HG03108 (cell line): ENCODE data around the gene LAT.
"Not testable (repeated sequence)": the region's sequence is repeated elsewhere in the genome, so short reads cannot be mapped to it uniquely, and the experiment has no call there.

Source experiments
- ATAC-seq: cut with Tn5 transposase; IDR thresholded peaks from one replicate; pipeline ENCODE4 v1.9.1; 2021; ENCODE audit warnings: moderate library complexity; ENCODE audit not compliant: unreplicated experiment

Gene LAT

DNA sequence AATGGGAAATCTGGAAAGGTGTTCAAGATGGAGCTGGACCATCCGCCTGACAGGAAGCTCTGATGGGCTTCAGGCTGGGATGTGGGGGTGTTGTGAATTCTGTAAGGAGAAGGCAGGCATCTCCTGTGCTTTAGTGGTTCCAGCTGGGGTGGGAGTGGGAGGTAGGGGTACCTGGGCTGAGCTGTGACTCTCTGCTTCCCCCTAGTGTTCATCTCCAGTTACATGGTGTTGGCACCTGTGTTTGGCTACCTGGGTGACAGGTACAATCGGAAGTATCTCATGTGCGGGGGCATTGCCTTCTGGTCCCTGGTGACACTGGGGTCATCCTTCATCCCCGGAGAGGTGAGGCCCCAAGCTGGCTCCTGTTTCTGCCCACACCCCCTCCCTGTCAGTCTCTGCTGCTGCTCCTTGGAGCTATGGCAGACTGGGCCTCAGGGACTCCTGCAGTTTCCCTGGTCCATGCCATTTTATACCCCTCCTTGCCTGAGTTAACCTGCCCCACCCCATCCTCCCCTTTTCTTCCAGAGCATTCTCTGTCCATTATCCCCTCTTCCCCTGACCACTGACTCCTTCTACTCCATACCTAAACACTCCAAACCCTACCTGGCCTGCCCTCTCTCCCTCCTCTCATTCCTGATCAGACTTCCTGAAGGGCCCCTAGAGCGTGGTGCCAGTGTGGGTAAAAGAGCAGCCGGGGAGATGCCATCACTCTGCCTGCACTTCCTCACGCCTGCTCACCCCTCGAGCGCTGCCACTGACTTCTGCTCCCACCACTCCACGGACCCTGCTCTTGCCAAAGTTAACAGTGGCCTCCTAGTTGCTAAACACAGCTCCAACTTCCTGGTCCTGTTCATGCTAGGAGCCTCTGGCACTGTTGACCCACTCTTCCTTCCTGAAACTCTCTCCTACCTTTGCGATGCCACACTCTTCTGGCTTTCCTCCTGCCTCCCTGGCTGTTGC, 6.9 kb upstream of the LAT start:
- ATAC-seq: no peak

DNA sequence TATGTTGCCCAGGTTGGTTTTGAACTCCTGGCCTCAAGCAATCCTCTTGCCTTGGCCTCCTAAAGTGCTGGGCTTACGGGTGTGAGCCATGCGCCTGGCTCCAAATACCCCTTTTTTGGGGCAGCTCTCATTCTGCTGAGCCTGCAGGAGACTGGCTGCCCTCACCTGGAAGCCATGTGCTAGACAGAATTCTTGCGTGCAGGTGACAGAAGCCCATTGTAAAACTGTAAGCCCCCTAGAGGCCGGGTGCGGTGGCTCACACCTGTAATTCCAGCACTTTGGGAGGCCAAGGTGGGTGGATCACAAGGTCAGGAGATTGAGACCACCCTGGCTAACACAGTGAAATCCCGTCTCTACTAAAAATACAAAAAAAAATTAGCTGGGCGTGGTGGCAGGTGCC, 4.5 kb upstream of the LAT start:
- not testable (repeated sequence) for ATAC-seq

DNA sequence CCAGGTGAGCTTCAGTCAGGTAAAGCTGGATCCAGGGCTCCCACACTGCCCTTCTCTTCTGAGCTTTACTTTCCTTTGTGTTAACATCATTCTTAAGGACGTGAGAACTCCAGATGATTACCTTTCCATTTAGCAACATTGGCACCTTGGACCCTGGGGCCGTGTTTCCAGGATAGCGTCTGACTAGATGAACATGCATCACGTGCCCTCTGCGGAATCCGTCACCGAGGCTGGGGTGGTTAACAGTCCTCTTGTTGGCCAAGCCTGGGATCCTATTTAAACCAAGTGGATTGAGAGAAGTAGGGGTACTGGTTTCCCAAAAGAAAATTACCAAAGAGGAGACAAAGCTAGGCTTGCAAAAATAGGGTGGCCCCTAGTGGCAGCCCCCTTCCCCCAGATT, 3.9 kb upstream of the LAT start:
- ATAC-seq: no peak

DNA sequence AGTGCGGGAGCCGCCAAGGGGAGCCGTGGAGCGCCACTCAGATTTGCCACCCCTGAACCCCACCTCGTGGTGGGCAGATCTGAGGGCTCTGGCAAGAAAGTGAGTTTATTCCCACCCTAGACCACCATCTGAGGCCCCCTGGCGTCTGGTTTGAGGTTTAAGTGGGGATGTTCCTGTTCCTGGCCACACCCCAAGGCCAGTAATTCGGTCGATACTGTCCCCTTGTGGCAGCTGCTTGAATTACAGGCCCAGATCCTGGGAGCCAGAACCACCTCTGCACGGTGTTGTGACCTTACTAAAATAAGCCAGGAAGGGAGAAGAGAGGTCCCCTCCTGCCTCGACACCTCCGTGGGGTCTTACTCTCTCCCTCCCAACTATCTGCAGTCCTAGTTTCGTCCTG, 3.3 kb upstream of the LAT start:
- no peak for ATAC-seq

DNA sequence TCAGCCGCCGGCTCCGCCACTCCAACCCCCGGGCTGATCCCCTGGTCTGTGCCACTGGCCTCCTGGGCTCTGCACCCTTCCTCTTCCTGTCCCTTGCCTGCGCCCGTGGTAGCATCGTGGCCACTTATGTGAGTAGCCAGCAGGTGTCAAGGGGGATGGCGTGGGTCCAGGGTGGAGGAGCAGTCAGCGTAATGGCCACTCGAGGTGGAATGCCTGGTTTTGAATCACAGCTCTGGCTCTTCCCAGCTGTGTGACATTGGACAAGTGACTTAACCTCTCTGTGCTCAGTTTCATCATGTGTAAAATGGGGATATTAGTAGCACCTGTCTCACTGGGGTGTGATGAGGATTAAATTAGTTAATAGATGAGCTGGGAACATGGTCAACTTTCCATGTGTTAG, 2.4 kb upstream of the LAT start:
- no peak for ATAC-seq

DNA sequence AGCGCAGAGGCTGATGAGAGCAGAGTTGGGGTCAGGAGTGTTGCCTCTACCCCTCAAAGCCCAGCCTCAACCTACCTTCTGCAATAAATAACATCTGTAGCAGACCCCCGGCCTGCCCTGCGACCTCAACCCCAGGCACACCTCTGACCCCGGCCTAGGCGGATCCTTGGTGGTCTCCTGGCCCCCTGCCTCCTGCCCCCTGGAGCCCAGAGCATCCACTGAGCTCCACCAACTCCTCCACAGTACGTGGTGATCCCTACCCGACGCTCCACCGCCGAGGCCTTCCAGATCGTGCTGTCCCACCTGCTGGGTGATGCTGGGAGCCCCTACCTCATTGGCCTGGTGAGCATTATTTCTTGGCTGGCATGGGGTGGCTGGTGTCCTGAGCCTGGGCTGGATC, 1.9 kb upstream of the LAT start:
- no peak for ATAC-seq

DNA sequence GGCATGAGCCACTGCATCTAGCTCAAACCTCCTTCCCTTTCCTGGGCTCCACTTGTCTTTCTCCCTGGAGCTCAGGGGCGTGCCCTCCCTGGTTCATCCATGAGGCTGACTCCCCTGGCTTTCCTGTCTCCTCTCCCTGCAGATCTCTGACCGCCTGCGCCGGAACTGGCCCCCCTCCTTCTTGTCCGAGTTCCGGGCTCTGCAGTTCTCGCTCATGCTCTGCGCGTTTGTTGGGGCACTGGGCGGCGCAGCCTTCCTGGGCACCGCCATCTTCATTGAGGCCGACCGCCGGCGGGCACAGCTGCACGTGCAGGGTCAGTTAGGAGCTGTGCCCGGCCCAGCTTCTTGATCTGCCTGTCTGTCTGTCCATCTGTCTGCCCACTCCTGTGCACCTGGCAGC, 1.2 kb upstream of the LAT start:
- no peak for ATAC-seq

DNA sequence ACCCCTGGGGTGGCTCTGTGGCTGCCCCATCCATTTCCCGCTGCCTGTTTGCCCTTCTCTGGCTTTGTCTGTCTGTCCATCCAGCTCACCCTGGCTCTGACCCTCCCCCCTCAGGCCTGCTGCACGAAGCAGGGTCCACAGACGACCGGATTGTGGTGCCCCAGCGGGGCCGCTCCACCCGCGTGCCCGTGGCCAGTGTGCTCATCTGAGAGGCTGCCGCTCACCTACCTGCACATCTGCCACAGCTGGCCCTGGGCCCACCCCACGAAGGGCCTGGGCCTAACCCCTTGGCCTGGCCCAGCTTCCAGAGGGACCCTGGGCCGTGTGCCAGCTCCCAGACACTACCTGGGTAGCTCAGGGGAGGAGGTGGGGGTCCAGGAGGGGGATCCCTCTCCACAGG, 761 bp upstream of the LAT start:
- no peak for ATAC-seq

DNA sequence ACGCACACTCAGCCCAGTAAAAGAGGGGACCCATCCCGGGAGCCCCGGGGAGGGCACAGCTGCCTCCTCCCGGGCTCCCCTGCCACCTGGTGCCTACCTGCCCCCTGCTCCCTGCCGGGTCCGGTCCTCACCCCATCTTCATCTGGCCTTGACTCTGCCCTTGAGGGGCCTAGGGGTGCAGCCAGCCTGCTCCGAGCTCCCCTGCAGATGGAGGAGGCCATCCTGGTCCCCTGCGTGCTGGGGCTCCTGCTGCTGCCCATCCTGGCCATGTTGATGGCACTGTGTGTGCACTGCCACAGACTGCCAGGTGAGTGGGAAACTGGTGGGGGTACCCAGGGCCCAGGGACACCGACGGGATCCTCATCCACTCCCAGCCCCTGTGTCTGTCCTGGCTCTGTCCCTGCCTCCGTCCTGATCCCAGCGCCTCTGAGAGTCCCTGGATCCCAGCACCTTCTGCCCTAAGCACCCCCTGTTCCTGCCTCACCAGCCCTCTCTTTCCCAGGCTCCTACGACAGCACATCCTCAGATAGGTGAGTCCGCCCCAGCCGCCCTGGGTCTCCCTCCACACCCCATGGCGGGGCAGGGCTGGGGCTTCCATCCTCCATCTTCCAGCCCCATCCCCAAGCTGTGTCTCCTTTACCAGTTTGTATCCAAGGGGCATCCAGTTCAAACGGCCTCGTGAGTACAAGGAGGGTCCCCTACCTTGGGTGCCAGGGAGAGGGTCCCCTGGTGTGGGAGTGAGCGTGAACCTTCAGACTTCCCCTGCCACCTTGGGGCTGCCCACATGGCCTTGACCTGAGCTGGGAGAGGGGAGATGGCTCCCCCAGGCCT, 574 bp downstream of the LAT start:
- ATAC-seq: no peak

DNA sequence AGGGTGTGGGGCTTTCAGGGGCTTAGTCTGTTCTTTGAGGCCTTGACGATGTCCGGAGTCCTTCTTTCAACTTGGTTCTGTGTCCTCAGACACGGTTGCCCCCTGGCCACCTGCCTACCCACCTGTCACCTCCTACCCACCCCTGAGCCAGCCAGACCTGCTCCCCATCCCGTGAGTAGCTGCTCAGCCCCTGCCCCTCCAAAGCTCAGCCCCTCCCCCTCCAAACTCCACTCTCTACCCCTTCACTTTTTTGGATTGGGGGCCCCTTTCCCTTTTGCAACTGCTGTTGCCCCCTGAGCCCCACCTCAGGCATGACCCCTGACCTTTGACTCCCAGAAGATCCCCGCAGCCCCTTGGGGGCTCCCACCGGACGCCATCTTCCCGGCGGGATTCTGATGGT, 1.2 kb downstream of the LAT start:
- no peak for ATAC-seq

DNA sequence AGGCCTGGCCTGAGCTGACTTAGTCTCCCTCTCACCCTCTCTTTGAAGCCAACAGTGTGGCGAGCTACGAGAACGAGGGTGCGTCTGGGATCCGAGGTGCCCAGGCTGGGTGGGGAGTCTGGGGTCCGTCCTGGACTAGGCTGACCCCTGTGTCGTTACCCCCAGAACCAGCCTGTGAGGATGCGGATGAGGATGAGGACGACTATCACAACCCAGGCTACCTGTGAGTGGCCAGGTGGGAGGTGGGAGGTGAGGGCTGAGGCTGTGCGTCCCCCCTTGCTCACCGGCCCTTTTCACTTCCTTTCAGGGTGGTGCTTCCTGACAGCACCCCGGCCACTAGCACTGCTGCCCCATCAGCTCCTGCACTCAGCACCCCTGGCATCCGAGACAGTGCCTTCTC, 1.6 kb downstream of the LAT start:
- no peak for ATAC-seq

DNA sequence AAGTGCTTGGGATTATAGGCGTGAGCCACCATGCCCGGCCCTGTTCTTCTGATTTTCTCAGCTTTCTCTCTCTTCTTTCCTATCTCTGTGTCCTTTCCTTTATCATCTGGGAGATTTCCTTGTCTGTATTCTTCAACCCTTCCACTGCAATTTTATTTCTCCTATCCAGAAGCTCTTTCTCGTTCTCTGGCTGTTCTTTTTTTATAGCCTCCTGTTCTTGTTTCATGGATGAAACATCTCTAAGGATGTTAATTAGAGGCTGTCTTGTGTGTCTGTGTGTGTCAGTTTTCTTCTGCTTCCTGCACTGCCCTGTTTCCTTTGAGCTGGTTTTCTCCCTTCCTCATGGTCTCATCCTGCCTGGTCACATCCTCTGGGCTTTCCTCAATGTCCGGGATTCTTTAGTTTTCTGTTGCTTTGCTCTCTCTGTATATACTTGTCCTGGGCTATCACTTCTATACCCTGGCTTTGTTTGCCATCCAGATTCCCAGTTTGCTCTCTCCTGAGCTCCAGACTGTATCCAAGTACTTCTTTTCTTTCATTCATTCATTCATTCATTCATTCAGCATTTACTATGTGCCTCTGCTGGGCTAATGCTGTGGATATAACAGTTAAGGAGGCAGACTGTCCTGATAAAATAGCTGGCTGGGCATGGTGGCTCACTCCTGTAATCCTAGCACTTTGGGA, 2.5 kb downstream of the LAT start:
- ATAC-seq: no peak

DNA sequence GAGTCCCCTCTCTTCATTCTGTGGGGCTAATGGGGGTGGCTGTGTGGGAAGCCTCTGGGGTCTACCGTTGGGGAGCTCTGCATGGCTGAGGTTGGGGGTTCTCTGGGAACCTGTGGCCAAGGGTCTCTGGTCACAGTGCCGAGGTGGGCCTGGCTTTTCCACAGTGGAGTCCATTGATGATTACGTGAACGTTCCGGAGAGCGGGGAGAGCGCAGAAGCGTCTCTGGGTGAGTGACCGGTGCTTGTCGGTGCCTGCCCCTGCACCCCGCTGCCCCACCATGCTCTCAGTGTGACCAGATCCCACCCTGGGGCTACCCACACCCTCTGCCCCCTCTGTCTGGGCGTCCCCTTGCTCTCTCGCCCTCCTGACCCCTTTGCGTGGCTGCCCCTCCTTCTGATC, 4.5 kb downstream of the LAT start:
- no peak for ATAC-seq

DNA sequence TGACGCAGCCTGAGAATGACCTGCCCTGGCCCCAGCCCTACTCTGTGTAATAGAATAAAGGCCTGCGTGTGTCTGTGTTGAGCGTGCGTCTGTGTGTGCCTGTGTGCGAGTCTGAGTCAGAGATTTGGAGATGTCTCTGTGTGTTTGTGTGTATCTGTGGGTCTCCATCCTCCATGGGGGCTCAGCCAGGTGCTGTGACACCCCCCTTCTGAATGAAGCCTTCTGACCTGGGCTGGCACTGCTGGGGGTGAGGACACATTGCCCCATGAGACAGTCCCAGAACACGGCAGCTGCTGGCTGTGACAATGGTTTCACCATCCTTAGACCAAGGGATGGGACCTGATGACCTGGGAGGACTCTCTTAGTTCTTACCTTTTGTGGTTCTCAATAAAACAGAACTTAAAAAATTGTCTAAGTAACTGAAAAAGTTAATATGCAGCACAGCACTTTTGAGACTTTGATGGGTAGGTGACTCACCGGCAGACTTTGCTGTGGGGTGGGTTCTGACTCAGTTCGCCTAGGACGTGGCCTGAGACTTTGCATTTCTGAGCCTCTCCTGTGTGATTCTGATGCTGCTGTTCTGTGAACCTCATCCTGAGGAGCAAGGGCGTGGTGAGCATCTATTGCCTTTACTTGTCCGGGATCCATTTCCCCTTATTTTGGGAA, 5.7 kb downstream of the LAT start:
- ATAC-seq: no peak

DNA sequence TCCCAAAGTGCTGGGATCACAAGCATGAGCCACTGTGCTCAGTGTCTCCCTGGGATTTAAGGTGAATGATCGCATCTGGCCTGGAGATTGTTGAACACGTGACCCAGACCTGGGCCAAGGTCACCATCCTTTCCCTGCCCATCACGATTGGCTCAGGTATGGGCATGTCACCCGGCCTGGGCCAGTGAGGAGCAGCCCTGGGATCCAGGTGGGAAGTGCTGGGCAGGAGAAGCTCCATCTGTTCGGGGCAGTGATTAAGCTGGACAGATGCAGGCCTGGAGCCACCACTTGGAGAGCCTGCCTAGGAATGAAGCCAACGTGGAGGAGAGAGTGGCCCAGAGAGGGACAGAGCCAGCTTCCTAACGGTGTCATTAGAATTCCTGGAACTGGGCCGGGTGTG, 6.8 kb downstream of the LAT start:
- no peak for ATAC-seq

DNA sequence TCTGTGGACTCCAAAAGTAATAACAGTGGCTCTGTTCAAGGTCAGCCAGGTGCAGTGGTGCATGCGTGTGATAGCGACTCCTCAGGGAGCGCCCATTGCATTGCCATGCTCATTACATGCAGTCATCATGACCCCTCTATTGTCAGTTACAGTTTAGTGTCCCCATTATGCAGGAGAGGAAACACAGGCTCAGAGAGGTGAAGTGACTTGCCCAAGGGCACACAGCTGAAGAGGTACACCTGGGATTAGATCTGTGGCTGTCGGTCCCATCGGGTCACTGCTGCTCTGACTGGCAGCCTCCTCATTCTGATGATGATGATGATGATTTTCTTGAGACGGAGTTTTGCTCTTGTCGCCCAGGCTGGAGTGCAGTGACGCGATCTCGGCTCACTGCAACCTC, 7.6 kb downstream of the LAT start:
- no peak for ATAC-seq

DNA sequence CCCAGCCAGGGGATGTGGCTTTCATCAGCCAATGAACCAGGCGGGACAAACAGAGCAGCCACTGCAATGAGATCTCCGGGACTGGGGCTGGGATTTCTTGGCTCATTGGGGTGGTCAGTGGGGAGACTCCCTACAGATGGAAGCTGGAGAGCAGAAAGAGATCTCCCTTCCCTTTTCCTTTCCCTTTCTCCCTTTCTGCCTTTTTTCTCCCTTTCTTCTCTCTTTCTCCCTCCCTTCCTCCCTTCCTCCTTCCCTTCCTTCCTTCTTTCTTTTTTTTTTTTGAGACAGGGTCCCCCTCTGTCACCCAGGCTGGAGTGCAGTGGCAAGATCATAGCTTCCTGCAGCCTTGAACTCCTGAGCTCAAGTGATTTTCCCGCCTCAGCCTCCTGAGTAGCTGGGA, 14.0 kb downstream of the LAT start:
- no peak for ATAC-seq

DNA sequence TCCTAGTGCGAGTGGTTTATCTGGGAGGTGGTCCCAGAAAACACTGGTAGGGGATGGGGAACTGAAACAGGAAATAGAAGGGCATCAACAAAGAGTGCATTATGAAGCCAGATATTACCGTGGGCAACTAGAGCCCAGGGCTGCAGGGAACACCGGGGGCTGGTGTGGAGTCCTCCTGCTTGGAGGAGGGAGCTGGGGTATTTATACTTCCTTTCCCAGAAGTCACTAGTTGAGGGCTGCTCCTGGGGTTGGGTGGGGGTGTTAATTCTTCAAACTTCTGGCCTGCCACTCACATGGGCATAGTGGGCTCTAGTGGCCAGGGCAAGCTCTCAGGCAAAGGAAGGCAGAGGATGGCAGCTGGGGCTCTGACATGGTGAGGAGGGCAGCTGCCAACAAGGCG, 14.7 kb downstream of the LAT start:
- ATAC-seq: no peak

DNA sequence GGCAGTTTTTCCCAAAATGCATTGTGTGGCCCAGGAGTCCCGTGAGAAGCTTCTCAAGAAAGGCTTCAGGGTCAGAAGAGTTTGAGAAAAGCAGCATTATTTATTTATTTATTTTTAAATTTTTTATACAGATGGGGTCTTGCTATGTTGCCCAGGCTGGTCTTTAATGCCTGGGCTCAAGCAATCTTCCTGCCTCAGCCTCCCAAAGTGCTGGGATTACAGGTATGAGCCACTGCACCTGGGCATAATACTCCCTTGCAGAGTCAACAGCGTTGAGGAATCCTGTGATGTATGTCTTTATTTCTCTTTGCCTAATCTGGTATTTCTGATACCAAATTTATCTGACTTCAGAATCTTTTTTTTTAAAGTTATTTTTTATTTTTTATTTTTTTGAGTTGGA, 15.2 kb downstream of the LAT start:
- no peak for ATAC-seq

DNA sequence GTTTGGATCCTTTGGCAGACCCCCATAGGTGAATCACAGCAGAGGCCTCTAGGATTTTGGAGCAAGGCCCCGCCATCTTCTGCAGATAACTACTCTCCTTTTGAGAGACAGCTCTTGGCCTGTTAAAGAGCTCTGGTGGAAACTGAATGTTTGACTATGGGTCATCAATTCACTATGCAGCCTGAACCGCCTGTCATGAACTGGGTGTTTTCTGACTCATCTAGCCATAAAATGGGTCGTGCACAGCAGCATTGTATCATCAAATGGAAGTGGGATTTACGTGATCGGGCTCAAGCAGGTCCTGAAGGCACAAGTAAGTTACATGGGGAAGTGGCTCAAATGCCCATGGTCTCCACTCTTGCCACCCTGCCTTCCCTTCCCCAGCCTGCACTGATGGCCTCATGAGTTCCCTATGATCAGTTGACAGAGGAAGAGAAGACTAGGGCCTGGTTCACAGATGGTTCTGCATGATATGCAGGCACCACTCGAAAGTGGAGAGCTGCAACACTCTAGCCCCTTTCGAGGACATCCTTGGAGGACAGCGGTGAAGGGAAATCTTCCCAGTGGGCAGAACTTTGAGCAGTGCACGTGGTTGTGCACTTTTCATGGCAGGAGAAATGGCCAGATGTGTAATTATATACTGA, 19.8 kb downstream of the LAT start:
- not testable (repeated sequence) for ATAC-seq
